Hindlimb muscle (tissue), 1 donor: ENCODE data around the gene IQGAP1. TPM values are rescaled to one million over a fixed set of nuclear protein-coding genes. Genes with fewer than 3 reads are reported as not detected.
A peak's percentile ranks its signal among the peaks of the same experiment; 100 is the strongest.
"Not testable (repeated sequence)": the region's sequence is repeated elsewhere in the genome, so short reads cannot be mapped to it uniquely, and the experiment has no call there.

Experiments used
- DNase-seq: peaks from one replicate; pipeline ENCODE4 v3.0.0-alpha.2; 2013
- polyA plus RNA-seq: library from polyadenylated mRNA; unstranded; fragments of 120-200 nt; gene quantifications from one replicate; pipeline ENCODE4 v1.2.1, GENCODE V29; 2013; ENCODE audit not compliant: insufficient read length

Gene IQGAP1
- polyA plus RNA-seq, 1 donor, result 68.8 TPM

DNA sequence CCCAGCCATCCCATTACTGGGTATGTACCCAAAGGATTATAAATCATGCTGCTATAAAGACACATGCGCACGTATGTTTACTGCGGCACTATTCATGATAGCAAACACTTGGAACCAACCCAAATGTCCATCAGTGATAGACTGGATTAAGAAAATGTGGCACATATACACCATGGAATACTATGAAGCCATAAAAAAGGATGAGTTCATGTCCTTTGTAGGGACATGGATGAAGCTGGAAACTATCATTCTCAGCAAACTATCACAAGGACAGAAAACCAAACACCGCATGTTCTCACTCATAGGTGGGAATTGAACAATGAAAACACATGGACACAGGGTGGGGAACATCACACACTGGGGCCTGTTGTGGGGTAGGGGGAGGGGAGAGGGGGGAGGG, 22.3 kb downstream of the IQGAP1 start:
- DNase-seq, result not testable (repeated sequence)

- DNase-seq, result no peak
Observed at GRCh38 chr15:90411176-90411575, 23.1 kb downstream of the IQGAP1 start.

- peak; percentile 42 for DNase-seq
Observed at GRCh38 chr15:90412356-90413194, 24.5 kb downstream of the IQGAP1 start.

DNA sequence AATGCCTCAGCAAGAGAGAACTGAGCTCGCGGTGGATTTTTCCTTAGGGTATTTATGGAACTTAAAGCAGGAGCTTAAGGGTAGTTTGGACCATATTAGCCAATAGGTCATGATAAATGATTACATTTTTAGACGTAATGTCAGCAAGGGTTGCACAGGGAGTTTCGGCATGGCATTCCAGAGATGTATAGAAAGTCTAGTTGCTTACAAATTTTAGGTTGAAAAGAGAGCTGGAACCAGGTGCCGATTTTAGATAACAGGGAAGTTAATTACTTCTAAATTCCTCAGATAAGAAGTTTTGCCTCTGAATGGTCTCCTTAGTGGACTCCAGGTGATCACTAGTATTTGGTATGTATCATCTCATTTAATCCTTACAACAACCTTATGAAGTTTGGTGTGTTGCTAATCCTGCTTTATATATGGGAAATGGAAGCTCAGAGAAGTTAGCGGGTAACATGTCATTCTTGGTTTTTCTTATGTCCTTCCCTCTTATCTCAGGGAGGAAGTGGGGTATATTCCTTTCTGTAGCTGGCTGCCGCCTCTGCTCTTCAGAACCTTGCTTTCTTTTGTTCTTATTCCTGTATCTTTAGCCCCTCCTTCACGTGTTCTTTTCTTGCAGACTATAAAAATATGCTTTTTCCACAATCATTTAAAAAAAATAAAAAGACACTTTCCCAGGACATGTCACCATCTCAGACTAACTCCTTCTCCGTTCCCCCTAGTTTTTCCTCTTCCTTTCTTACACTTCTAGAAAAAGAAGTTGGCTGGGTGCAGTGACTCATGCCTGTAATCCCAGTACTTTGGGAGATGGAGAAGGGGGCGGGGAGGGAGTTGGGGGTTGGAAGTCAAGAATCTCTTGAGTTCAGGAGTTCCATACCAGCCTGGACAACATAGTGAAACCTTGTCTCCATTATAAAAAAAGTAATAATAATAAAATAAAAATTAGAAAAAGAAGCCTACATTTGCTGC, 25.7 kb downstream of the IQGAP1 start:
- DNase-seq, result no peak

DNA sequence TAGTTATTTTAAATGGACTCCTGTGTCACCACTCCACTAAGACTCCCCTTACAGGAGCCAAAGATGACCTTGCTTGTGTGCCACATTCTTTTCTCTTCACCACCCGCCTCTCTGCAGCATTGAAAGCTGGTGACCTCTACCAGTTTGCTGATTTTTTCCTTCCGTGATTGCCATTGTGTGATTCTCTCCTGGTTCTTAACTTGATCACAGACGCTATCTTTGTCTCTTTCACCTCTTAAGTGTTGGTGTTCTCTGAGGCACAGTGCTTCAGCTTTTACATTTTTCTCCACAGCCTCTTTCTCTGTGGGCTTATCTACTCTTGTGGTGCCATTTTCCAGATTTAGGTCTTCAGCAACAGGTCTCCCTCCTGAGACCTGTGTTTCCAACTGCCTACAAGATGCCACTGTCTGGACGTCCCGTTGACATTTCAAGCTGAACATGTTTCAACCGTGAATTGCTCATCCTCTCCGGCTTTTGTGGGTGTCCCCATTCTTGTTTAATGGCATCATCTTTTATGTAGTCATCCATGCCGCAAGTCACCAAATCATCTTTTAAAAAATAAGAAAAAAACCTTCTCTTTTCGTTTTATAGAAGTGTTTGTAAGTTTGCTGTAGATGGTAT, 26.5 kb downstream of the IQGAP1 start:
- DNase-seq, result no peak

GRCh38 chr15:90416052-90416451, 28.0 kb downstream of the IQGAP1 start:
- DNase-seq, result not testable (repeated sequence)

DNA sequence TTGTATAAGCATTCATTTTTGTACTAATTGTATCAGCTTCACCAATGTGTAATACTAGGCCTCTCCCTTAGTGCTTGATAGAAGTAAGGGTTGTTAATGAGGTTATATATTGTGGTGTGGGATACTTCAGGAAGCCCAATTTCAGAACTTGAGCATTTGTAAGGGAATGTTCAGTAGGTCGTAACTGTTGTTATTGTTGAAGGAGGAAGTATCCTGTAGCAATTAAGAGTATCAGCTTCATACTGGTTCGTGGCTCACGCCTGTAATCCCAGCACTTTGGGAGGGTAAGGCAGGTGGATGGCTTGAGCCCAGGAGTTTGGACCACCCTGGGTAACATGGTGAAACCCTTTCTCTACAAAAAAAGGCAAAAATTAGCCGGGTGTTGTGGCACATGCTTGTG, 30.6 kb downstream of the IQGAP1 start:
- DNase-seq, result no peak

- no peak for DNase-seq
Observed at GRCh38 chr15:90419206-90419605, 31.2 kb downstream of the IQGAP1 start.

GRCh38 chr15:90419738-90420406, 31.8 kb downstream of the IQGAP1 start:
- peak; percentile 36 for DNase-seq

- no peak for DNase-seq
Observed at GRCh38 chr15:90420451-90420850, 32.4 kb downstream of the IQGAP1 start.

GRCh38 chr15:90421527-90421926, 33.5 kb downstream of the IQGAP1 start:
- DNase-seq, result no peak

DNA sequence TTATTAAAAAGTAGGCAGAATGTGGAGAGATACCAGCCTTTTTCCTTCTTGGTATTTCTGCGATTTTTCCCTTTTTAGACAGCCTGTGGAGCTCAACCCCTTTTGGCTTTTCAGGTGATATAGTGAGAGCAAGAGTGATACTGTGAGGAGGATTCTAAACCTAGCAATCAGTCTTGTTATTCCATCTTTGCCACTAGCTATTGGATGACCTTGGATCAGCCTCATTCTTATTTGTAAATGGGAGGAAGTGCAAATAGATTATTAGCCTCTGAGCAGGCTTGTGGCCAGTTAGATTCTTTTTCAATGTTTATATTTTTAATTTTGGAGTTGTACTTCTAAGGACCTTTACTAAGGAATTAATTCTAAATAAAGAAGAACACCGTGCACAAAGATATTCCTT, 34.0 kb downstream of the IQGAP1 start:
- DNase-seq, result no peak

GRCh38 chr15:90422936-90423335, 34.9 kb downstream of the IQGAP1 start:
- no peak for DNase-seq

GRCh38 chr15:90423801-90424319, 35.8 kb downstream of the IQGAP1 start:
- DNase-seq, result peak; percentile 15

DNA sequence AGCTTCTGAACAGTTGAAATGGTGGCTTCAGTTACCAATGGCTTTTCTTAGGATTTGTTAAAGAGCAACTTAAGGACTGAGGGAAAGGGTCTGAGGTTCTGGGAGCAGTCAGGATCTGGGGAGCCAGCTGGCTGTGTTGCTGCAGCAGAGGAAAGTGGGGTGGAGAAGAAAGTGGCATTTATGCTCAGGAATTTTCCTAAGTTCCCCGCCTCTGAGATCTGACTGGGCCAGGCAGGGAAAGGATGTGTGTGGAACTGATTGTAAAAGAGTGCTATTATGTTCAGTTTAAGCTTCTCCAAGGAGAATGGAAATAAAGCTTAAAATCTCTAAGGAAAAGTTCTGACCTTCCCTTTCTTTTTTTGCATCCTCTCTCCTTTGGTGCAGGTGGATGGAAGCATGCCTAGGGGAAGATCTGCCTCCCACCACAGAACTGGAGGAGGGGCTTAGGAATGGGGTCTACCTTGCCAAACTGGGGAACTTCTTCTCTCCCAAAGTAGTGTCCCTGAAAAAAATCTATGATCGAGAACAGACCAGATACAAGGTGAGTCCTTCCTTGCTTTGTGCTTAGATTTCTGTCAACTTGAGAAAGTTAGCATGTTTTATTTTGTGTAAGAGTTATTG, 37.8 kb downstream of the IQGAP1 start:
- no peak for DNase-seq

- no peak for DNase-seq
Observed at GRCh38 chr15:90427185-90427584, 39.1 kb downstream of the IQGAP1 start.

GRCh38 chr15:90432253-90432652, 44.2 kb downstream of the IQGAP1 start:
- no peak for DNase-seq

- DNase-seq, result no peak
Observed at GRCh38 chr15:90435652-90436337, 47.8 kb downstream of the IQGAP1 start.

GRCh38 chr15:90436952-90437351, 48.9 kb downstream of the IQGAP1 start:
- no peak for DNase-seq

DNA sequence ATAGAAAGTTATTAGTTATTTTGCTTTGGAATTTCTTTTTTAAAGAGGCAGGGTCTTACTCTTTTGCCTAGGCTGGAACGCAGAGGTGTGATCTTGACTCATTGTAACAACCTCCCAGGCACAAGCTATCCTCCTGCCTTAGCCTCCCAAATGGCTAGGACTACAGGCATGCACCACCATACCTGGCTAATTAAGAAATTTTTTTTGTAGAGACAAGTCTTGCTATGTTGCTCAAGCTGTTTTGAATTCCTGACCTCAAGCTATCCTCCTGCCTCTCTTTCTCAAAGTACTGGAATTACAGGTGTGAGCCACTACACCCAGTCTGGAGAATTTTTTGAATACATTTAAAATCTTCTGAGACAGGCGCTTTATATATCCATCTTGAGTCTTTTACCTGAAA, 49.5 kb downstream of the IQGAP1 start:
- DNase-seq, result no peak

DNA sequence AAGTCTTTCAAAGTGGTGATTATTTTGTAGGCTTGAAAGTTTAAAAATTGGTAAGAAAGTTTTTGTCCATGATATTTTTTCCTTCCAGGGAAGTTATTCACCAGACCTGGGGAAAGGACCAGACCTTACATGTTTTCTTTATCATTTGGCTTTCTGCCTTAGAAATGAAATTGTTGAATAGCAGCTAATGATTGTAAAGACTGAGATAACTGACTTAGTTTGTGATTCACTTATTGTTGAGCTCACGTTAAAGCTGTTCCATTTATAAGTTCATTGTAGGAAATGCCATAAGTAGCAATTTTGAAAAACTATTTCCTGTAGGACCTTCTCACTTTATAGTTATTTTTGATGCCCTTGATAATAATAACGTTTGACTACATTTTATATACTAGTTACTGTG, 51.9 kb downstream of the IQGAP1 start:
- no peak for DNase-seq
